Osteoblast (primary cell): Measurements from ENCODE around the gene CIAO2A. TPM values are rescaled to one million over a fixed set of nuclear protein-coding genes. Genes with fewer than 3 reads are reported as not detected.
A peak's percentile ranks its signal among the peaks of the same experiment; 100 is the strongest.

Experiments used
- DNase-seq: peaks from one replicate; pipeline ENCODE4 v3.0.0; 2011; ENCODE audit warnings: low spot score, mixed read lengths; ENCODE audit not compliant: insufficient read length; ENCODE audit errors: missing footprints
- H2AFZ ChIP-seq: 2 replicates; pipeline ENCODE4 v1.6.0; 2011; ENCODE audit warnings: mild to moderate bottlenecking, low read length
- H3K27ac ChIP-seq: 2 replicates; pipeline ENCODE4 v1.5.1; 2011; ENCODE audit warnings: mild to moderate bottlenecking, low read depth, low read length, moderate library complexity
- H3K27me3 ChIP-seq: 2 replicates; pipeline ENCODE4 v1.6.0; 2012; ENCODE audit warnings: mild to moderate bottlenecking, control low read depth, inconsistent platforms, low read length, moderate library complexity; ENCODE audit not compliant: insufficient read depth
- H3K36me3 ChIP-seq: 2 replicates; pipeline ENCODE4 v1.5.1; 2011; ENCODE audit warnings: mild to moderate bottlenecking, low read length, control low read depth, moderate library complexity; ENCODE audit not compliant: insufficient read depth
- H3K4me1 ChIP-seq: 2 replicates; pipeline ENCODE4 v1.5.1; 2011; ENCODE audit warnings: mild to moderate bottlenecking, low read length, control low read depth, moderate library complexity; ENCODE audit not compliant: insufficient read depth
- H3K4me2 ChIP-seq: 2 replicates; pipeline ENCODE4 v1.6.0; 2011; ENCODE audit warnings: mild to moderate bottlenecking, low read length; ENCODE audit not compliant: insufficient read depth
- H3K4me3 ChIP-seq: fragments of 200-600 bp; sonication (generic); 3 replicates; pipeline ENCODE4 v1.5.1; 2012; ENCODE audit warnings: mild to moderate bottlenecking, low read length, inconsistent platforms; ENCODE audit not compliant: insufficient read depth
- H3K79me2 ChIP-seq: 2 replicates; pipeline ENCODE4 v1.6.0; 2012; ENCODE audit warnings: mild to moderate bottlenecking, low read length, control low read depth, inconsistent platforms; ENCODE audit not compliant: insufficient read depth
- H3K9me3 ChIP-seq: 2 replicates; pipeline ENCODE4 v1.5.1; 2011; ENCODE audit warnings: low read depth, low read length, control low read depth
- H4K20me1 ChIP-seq: 2 replicates; pipeline ENCODE4 v1.6.0; 2012; ENCODE audit warnings: mild to moderate bottlenecking, low read length, control low read depth; ENCODE audit not compliant: insufficient read depth
- total RNA-seq: library from RNA; depleted of rRNA; stranded (reverse); fragments of >200 nt; gene quantifications from 2 replicates; pipeline ENCODE4 v1.2.3, GENCODE V29; 2012
- TF ChIP-seq, protein P1 (sequence below): IDR thresholded peaks from 2 replicates; pipeline ENCODE4 v1.5.1; 2011; ENCODE audit warnings: mild to moderate bottlenecking, low read depth, low read length, moderate library complexity; ENCODE audit errors: extremely low read depth

Gene CIAO2A
- total RNA-seq, 1 donor, result 45.2 TPM

DNA sequence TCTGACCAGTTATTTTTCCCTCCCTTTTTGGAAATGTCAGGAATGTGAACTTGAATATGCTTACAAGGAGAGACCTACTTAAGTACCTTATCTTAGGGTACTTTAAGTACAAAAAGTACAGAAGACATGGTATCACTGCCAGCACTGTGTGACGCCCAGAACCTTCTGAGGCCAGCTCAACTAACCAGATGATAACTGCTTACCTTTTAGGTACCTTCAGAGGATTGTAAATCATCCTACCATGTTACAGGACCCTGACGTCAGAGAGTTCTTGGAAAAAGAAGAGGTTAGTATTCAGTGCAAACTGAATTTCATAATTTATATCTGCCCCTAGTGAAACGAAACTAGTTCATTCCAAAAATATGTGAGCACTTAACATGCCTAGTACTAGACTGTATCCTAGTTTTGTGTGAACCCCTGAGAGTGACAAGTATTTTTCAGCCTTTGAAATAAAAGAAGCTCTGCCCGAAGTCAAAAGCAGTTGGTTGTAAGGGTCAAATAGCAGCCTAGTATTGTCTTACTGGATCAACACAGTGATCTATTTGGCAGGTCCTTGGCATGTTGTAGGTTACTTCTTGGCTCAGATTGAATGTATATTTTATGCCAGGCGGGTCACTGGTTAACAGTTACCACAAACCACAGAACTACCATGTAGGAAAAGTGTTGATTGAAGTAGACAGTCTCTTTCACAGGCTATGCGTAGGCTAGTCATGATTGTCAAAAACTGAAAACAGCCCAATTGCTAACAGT is 34.1 kb upstream of the CIAO2A start:
- TF ChIP-seq, protein P1, sequence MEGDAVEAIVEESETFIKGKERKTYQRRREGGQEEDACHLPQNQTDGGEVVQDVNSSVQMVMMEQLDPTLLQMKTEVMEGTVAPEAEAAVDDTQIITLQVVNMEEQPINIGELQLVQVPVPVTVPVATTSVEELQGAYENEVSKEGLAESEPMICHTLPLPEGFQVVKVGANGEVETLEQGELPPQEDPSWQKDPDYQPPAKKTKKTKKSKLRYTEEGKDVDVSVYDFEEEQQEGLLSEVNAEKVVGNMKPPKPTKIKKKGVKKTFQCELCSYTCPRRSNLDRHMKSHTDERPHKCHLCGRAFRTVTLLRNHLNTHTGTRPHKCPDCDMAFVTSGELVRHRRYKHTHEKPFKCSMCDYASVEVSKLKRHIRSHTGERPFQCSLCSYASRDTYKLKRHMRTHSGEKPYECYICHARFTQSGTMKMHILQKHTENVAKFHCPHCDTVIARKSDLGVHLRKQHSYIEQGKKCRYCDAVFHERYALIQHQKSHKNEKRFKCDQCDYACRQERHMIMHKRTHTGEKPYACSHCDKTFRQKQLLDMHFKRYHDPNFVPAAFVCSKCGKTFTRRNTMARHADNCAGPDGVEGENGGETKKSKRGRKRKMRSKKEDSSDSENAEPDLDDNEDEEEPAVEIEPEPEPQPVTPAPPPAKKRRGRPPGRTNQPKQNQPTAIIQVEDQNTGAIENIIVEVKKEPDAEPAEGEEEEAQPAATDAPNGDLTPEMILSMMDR, result no peak
- no peak for DNase-seq
- no peaks in the 10 kb centered on the region for H3K4me1 ChIP-seq
- no peak overlapping the region for H3K4me3 ChIP-seq
- no peaks in the 10 kb centered on the region for H3K9me3 ChIP-seq
- peaks cover 78% of the 10 kb centered on the region for H3K36me3 ChIP-seq
- no peak overlapping the region for H3K27ac ChIP-seq
- no peaks in the 10 kb centered on the region for H3K79me2 ChIP-seq
- H2AFZ ChIP-seq, result no peak overlapping the region
- no peaks in the 10 kb centered on the region for H3K27me3 ChIP-seq
- H4K20me1 ChIP-seq, result no peaks in the 10 kb centered on the region
- H3K4me2 ChIP-seq, result no peak overlapping the region

DNA sequence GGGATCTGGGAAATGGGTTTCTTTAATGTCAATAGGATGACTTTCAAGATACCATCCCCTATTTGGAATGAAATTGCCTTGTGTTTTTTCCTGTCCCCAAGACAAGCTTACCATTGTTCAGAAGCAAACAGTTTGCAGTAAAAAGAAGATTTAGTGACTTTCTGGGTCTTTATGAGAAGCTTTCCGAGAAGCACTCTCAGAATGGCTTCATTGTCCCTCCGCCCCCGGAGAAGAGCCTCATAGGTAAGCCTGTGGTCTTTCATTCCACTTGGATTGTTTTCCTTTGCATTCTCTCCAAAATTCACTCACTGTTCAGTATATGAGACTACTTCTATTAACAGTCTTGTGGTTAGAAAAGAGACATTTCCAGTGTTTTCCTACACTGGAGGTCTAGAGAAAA is 32.3 kb upstream of the CIAO2A start:
- H3K79me2 ChIP-seq, result no peaks in the 10 kb centered on the region
- peaks cover 75% of the 10 kb centered on the region for H3K36me3 ChIP-seq
- H3K4me1 ChIP-seq, result no peaks in the 10 kb centered on the region

DNA sequence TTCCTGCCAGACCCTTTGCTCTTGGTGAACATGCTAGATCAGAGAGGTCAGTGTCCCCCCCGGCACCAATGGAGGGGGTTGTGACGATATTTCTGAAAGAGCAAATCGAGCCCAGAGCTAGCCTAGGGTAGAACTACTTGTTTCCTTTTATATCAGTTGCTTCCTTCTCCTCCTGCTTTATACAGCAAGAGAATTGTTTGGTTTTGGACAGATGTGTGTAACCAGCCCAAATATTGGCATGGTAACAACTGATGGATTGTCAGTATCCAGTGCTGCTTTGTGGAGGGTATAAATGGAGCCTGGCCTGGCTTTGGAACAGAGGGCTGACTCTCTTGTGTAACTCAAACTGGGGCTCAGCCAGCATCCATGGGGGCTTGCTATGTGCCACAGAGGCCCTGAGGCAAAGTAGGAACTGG is 29.3 kb upstream of the CIAO2A start:
- Histone ChIP-seq H2AFZ (no peak overlapping the region), H3K4me1 (no peaks in the 10 kb centered on the region), H3K27me3 (no peaks in the 10 kb centered on the region), H3K4me2 (no peak overlapping the region), H3K4me3 (no peak overlapping the region), H3K9me3 (no peaks in the 10 kb centered on the region), H3K27ac (no peak overlapping the region), H3K79me2 (no peaks in the 10 kb centered on the region), H3K36me3 (peaks cover 79% of the 10 kb centered on the region), H4K20me1 (no peaks in the 10 kb centered on the region)
- peak; percentile 36 for DNase-seq
- TF ChIP-seq, protein P1, result no peak

More for the DNA sequence above, 32.3 kb upstream of the CIAO2A start:
- Histone ChIP-seq H4K20me1 (no peaks in the 10 kb centered on the region), H3K4me2 (no peak overlapping the region), H3K27ac (no peak overlapping the region), H3K4me3 (no peak overlapping the region), H2AFZ (no peak overlapping the region), H3K27me3 (no peaks in the 10 kb centered on the region), H3K9me3 (no peaks in the 10 kb centered on the region)
- no peak for DNase-seq
- TF ChIP-seq, protein P1, result no peak

DNA sequence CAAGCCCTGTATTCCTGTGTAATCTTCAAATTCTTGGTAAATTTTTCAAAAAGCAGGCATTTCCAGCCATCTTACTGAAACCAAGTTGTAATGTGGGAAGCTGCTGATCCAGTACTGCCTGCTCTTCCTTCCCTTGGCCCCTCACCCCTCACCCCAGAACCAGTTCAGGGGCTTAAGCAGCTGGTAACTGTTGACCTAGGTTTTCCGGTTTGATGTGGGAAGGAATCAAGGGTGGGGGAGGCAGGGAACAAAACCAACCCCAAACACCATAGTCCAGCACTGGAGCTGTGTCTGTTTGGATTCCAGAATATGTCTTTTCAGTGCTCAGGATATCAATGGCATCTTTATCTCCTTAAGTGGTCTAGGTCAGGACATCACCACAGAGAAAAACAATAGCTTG is 28.8 kb upstream of the CIAO2A start:
- H3K27me3 ChIP-seq, result no peaks in the 10 kb centered on the region
- H3K4me1 ChIP-seq, result no peaks in the 10 kb centered on the region
- peaks cover 79% of the 10 kb centered on the region for H3K36me3 ChIP-seq
- H2AFZ ChIP-seq, result no peak overlapping the region
- TF ChIP-seq, protein P1, result no peak
- DNase-seq, result no peak
- H3K79me2 ChIP-seq, result no peaks in the 10 kb centered on the region
- H3K4me3 ChIP-seq, result no peak overlapping the region
- no peak overlapping the region for H3K4me2 ChIP-seq
- no peak overlapping the region for H3K27ac ChIP-seq
- H4K20me1 ChIP-seq, result no peaks in the 10 kb centered on the region
- H3K9me3 ChIP-seq, result no peaks in the 10 kb centered on the region
